HG02763 (cell line): ENCODE results near the gene COPG1.
A peak's percentile ranks its signal among the peaks of the same experiment; 100 is the strongest.

Experiments
- ATAC-seq: cut with Tn5 transposase; IDR thresholded peaks from one replicate; pipeline ENCODE4 v1.9.1; 2021; ENCODE audit warnings: mild to moderate bottlenecking, moderate library complexity; ENCODE audit not compliant: unreplicated experiment

The COPG1 gene

GRCh38 chr3:129277829-129278271 lies 28.4 kb downstream of the COPG1 start:
- no peak for ATAC-seq

DNA sequence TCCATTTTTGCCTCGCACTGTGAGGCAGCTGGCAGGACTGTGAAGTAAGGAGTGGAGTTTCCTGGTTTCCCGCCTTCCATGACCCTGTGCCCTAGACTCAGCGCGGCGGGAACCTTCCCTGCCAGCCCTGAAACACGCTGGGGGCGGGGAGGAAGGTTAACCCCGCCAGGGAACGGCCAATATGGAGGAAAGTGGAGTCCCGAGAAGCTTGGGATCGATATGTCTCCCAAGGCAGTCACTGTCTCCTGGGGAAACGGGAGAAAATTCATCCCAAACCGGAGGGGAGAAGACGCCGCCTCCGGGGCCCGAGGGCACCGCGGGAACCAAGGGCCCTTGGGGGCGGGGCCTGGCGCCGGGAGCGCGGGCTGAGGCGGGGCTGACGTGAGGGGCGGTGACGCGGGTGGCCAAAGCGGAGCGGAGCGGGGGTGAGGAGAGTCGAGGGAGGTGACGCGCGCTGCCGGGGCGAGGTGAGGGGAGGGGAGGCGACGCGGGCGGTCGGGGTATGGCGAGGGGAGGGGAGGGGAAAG lies 29.1 kb downstream of the COPG1 start, which contains the start of gene HMCES:
Gene HMCES (plus strand): TSS at position 432 of the 527 bp plus-strand sequence. CDS start 863 bp downstream, outside the sequence.
- ATAC-seq, result peak; percentile 41

DNA sequence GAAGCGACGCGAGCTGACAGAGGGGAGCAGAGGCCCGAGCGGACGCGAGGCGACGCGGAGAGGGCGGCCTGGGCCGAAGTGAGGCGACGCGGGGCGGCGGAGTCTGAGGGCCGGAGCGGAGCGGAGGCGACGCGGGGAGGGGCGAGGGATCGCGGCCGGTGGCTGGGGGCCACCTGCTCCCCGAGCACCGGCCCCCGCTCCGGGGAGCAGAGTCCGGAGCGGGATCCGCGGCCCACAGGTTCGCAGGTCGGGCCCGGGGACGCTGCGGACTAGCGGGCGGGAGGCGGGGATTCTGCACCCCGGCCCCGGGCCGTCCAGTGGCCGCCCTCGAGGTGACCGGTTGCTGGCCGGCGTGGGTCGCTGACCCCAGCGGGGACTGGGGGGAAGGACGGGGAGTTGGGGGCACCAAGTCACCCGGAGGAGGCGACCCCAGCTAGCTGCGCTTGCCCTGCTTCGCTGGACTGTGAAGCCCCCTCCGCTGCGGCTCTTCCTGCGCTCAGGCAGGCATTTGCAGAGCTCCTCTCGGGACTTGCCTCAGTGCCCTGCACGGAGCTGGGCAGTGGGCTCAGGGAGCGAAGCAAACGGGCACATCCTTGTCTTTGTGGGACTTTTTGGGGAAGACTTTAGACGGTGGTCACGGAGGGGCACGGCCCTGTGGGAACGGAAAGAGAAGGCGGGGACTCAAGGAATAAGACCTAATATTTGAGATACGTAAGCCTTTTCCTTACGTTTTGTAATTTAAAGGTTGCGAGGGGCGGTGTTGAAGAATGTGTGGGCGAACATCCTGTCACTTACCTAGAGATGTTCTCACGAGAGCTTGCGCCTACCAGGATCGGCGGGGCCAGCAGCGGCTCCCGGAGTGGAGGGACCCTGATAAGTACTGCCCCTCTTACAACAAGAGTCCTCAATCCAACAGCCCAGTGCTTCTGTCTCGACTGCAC lies 29.8 kb downstream of the COPG1 start:
- ATAC-seq, result peak; percentile 0

DNA sequence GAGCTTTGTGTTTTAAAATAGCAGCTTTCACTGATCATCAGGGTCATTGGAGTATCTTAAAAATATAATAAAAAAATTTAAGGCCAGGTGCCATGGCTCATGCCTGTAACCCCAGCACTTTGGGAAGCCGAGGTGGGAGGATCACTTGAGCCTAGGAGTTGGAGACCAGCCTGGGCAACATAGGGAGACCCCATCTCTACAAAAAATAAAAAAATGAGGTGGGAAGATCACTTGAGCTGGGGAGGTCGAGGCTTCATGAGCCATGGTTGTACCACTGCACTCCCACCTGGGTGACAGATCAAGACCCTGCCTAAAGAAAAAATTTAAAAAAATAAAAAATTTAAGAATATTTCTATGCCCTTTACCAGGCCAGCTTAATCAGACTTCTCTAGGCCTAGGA lies 30.8 kb downstream of the COPG1 start:
- ATAC-seq, result no peak

GRCh38 chr3:129281726-129282125 lies 32.3 kb downstream of the COPG1 start:
- ATAC-seq, result no peak

- peak; percentile 71 for ATAC-seq
Measured at GRCh38 chr3:129282727-129283327, 33.4 kb downstream of the COPG1 start.

- ATAC-seq, result no peak
Measured at GRCh38 chr3:129286081-129286480, 36.7 kb downstream of the COPG1 start.

- ATAC-seq, result no peak
Measured at GRCh38 chr3:129288446-129288845, 39.0 kb downstream of the COPG1 start.

GRCh38 chr3:129289201-129289921 lies 40.0 kb downstream of the COPG1 start:
- no peak for ATAC-seq

DNA sequence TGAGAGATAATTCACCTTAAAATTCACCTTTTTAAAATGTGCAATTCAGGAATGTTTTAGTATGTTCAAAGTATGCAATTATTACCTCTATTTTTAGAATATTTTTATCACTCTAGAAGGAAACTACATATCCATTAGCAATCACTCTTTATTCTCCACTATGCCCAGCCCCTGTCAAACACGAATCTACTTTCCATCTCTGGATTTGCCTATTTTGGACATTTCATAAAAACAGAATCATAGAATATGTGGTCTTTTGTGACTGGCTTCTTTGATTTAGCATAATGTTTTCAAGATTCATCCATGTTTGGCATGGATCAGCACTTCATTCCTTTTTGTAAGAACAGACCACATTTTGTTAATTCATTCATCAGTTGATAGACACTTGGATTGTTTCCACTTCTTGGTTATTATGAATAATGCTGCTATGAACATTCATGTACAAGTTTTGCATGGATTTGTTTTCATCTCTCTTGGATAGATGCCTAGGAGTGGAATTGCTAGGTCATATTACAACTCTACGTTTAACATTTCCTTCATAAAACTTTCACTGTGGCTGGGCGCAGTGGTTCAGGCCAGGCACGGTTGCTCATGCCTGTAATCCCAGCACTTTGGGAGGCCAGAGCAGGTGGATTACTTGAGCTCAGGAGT lies 42.0 kb downstream of the COPG1 start:
- ATAC-seq, result no peak

GRCh38 chr3:129295286-129295685 lies 45.9 kb downstream of the COPG1 start:
- ATAC-seq, result no peak

DNA sequence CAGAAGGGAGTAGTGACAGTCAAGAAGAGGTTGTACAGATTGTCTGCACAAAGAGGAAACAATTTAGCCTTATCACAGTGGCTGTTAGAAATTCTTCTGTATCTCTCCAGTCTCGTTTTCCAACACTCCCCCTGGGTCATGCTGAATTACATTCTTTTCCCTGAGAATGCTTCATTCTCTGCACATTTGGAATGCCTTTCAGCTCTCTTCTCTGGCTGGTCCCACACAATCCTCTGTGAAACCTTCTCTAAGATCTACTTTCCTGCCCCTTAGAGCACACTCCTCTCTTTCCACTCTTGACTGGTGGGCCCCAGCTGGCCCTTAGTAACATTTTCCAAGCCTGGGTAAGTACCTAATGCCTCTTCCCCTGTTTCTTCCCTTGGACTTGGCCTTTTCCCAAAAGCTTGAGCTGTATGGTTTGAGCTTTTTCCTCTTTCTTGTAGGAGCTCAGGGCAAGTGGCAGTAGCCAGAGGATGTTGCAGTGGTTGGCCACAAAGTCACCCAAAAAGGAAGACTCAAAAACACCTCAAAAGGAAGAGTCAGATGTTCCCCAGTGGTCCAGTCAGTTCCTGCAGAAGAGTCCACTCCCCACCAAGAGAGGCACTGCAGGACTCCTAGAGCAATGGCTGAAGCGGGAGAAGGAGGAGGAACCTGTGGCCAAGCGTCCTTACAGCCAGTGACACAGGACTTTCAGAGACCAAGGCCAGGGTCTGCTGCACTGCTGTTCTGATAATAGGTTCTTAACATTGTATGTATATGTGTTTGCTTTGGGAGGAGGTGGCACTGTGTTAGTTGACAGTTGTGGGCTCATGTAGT lies 54.9 kb downstream of the COPG1 start:
- no peak for ATAC-seq

DNA sequence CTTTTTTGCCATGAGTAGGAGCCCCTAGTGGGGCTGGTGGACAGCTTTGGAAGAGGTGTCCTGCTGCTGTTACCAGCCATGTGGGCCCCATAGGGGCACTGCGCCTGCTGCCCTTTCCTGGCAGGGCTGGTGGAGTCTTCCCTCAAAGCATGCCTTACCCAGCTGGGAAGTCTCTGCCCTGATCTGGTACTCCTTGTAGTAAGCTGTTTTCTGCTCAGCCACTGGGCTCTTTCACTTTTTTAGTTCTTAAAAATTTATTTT lies 55.5 kb downstream of the COPG1 start:
- ATAC-seq, result no peak

- ATAC-seq, result no peak
Measured at GRCh38 chr3:129305592-129306091, 56.2 kb downstream of the COPG1 start.

DNA sequence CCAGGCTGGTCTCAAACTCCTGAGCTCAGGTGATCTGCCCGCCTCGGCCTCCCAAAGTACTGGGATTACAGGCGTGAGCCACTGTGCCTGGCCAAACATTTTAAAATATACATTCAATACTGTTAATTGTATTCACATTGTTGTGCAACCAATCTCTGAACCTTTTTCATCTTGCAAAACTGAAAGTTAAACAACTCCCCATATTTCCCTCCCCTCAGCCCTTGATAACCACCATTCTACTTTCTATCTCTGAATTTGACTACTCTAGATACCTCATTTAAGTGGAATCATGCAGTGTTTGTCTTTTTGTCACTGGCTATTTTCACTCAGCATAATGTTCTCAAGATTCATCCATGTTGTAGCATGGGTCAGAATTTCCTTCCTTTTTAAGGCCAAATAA lies 59.2 kb downstream of the COPG1 start:
- ATAC-seq, result no peak

- ATAC-seq, result no peak
Measured at GRCh38 chr3:129310111-129311011, 61.0 kb downstream of the COPG1 start.

DNA sequence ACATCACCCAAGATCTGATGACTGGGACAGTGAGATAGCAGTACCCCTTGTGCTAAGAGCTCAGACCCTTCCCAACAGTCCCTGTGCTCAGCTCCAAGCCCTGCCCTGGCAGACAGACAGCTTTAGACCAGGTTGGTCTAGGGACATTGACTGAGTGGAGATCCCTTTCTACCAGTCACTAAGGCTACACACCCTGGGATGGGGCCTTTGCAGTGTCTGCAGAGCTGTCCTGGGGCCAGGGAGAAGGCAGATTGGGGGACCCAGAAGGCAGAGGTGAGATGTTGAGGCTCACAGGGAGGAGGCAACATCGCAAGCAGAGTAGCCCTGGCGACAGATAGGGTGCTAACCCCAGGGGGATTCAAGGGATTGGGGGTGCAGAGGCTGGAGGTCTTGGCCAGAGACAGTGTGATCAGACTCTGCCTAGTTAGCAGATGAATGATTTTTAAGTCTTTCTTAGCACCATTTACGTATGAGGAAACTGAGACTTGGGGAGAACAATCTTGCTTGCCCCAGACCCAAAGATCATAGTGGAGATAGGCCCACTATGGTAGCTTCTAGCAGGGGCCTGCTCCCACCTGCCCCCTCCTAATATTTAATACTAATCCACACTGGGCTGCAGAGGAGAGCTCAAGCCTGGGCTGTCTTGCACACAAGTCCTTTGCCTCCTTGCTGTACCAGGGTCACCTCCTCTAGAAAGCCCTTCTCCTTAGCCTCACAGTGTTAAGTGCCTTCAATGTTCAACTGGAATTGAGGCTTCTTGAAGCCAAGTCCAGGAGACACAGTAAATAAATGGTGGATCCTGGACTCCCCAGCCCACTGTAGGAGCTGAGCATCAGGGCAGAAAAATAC lies 61.9 kb downstream of the COPG1 start:
- no peak for ATAC-seq
